GM23338 (cell line): Measurements from ENCODE around the gene TCF7L2. TPM values are rescaled to one million over a fixed set of nuclear protein-coding genes. Genes with fewer than 3 reads are reported as not detected.

ENCODE experiments used
- ATAC-seq: fragments of 200-7000 bp; cut with Tn5 transposase; 3 replicates; pipeline ENCODE4 v1.9.1; 2020
- DNase-seq: peaks from one replicate; pipeline ENCODE4 v3.0.0-alpha.2; 2015; ENCODE audit warnings: low spot score
- H2AFZ ChIP-seq: fragments of 200-600 bp; sonication (generic); 2 replicates; pipeline ENCODE4 v1.8.0; 2016; ENCODE audit warnings: antibody characterized with exemption, mild to moderate bottlenecking, moderate library complexity
- H3F3A ChIP-seq: fragments of 200-600 bp; sonication (generic); replicated peaks from 2 replicates; pipeline ENCODE4 v1.8.0; 2017; ENCODE audit warnings: antibody characterized with exemption, mixed run types, low read depth
- H3K27ac ChIP-seq: fragments of 200-600 bp; sonication (generic); 2 replicates; pipeline ENCODE4 v1.6.1; 2016; ENCODE audit warnings: low read depth
- H3K27me3 ChIP-seq: fragments of 200-600 bp; sonication (generic); 2 replicates; pipeline ENCODE4 v1.8.0; 2016; ENCODE audit warnings: mild to moderate bottlenecking, mixed run types, moderate library complexity; ENCODE audit not compliant: insufficient read depth
- H3K36me3 ChIP-seq: fragments of 200-600 bp; sonication (generic); 2 replicates; pipeline ENCODE4 v1.8.0; 2016; ENCODE audit warnings: mild to moderate bottlenecking; ENCODE audit not compliant: insufficient read depth
- H3K4me1 ChIP-seq: fragments of 200-600 bp; sonication (generic); 2 replicates; pipeline ENCODE4 v1.8.0; 2016; ENCODE audit warnings: mild to moderate bottlenecking, moderate library complexity; ENCODE audit not compliant: insufficient read depth
- H3K4me2 ChIP-seq: fragments of 200-600 bp; sonication (generic); 2 replicates; pipeline ENCODE4 v1.7.1; 2017; ENCODE audit warnings: mixed run types
- H3K4me3 ChIP-seq: fragments of 200-600 bp; sonication (generic); 2 replicates; pipeline ENCODE4 v1.6.1; 2016; ENCODE audit warnings: mixed run types
- H3K79me2 ChIP-seq: fragments of 200-600 bp; sonication (generic); replicated peaks from 2 replicates; pipeline ENCODE4 v1.8.0; 2017; ENCODE audit warnings: mild to moderate bottlenecking; ENCODE audit not compliant: insufficient read depth
- H3K9me2 ChIP-seq: fragments of 200-600 bp; sonication (generic); 2 replicates; pipeline ENCODE4 v1.8.0; 2017; ENCODE audit not compliant: insufficient read depth
- H4K20me1 ChIP-seq: fragments of 200-600 bp; sonication (generic); replicated peaks from 2 replicates; pipeline ENCODE4 v1.8.0; 2017; ENCODE audit warnings: mild to moderate bottlenecking; ENCODE audit not compliant: insufficient read depth
- H3K27ac Mint-ChIP-seq: 2 replicates; pipeline ENCODE4 v1.8.0; 2020; ENCODE audit warnings: inconsistent platforms, mild to moderate bottlenecking, moderate library complexity, mixed read lengths
- H3K27me3 Mint-ChIP-seq: 3 replicates; pipeline ENCODE4 v1.8.0; 2022; ENCODE audit warnings: low read depth, mild to moderate bottlenecking, moderate library complexity, mixed read lengths, inconsistent platforms; ENCODE audit not compliant: insufficient read depth, poor library complexity
- H3K36me3 Mint-ChIP-seq: 3 replicates; pipeline ENCODE4 v1.8.0; 2021; ENCODE audit warnings: low read depth, mild to moderate bottlenecking, inconsistent platforms, moderate library complexity, mixed read lengths
- H3K4me1 Mint-ChIP-seq: 3 replicates; pipeline ENCODE4 v1.8.0; 2020; ENCODE audit warnings: mild to moderate bottlenecking, inconsistent platforms, mixed read lengths
- H3K4me3 Mint-ChIP-seq: 3 replicates; pipeline ENCODE4 v1.8.0; 2021; ENCODE audit warnings: moderate library complexity, mild to moderate bottlenecking, inconsistent platforms, mixed read lengths
- H3K9me3 Mint-ChIP-seq: 3 replicates; pipeline ENCODE4 v1.8.0; 2020; ENCODE audit warnings: moderate library complexity, mild to moderate bottlenecking, inconsistent platforms, mixed read lengths
- CTCF ChIP-seq, 2 experiments: fragments of 200-600 bp in 1 of 2; sonication (generic) in 1 of 2; conservative IDR thresholded peaks; 2 replicates each; pipeline versions ENCODE4 v1.5.1 to v1.6.1; 2016 to 2017; ENCODE audit warnings: antibody characterized with exemption in 2 of 2, low read depth in 2 of 2, mild to moderate bottlenecking in 2 of 2, moderate library complexity in 1 of 2
- JUNB ChIP-seq: IDR thresholded peaks from one replicate; pipeline ENCODE4 v1.6.1; 2016; ENCODE audit warnings: antibody characterized with exemption; ENCODE audit not compliant: unreplicated experiment
- REST ChIP-seq: IDR thresholded peaks from one replicate; pipeline ENCODE4 v1.6.1; 2018; ENCODE audit warnings: antibody characterized with exemption; ENCODE audit not compliant: unreplicated experiment
- STAT1 ChIP-seq: IDR thresholded peaks from one replicate; pipeline ENCODE4 v1.6.1; 2016; ENCODE audit warnings: antibody characterized with exemption; ENCODE audit not compliant: unreplicated experiment
- ZNF331 ChIP-seq: fragments of 250-450 bp; sonication (Bioruptor Pico); IDR thresholded peaks from 2 replicates; pipeline ENCODE4 v1.5.0; 2020; ENCODE audit warnings: low read depth, mild to moderate bottlenecking, moderate library complexity
- ZNF462 ChIP-seq: fragments of 250-450 bp; sonication (Bioruptor Pico); IDR thresholded peaks from 2 replicates; pipeline ENCODE4 v1.5.0; 2020; ENCODE audit warnings: mild to moderate bottlenecking, moderate library complexity
- polyA plus RNA-seq: library from polyadenylated mRNA; unstranded; fragments of >200 nt; fragmentation: Nextera tagmentation; extraction: Ambion mirVana; gene quantifications from 2 replicates; pipeline ENCODE4 v1.2.1, GENCODE V29; 2016
- total RNA-seq: library from RNA; depleted of rRNA; stranded (reverse); fragments of >200 nt; shearing (Covaris generic); gene quantifications from 2 replicates; pipeline ENCODE4 v1.2.3, GENCODE V29; 2014

Gene TCF7L2
- total and polyA plus RNA-seq, 2 experiments from 2014 or later = 32.2 to 80.8 TPM

GRCh38 chr10:113078282-113078907 is 128.3 kb downstream of the TCF7L2 start (continued):
- no peak for TF ChIP-seq STAT1
- TF ChIP-seq ZNF331 (CRISPR knock-in tag) = no peak
- TF ChIP-seq CTCF (conservative IDR thresholded peaks at IDR 0.05; ENCODE audit: low read depth in 2 of 2) = no peak
- TF ChIP-seq REST = no peak

GRCh38 chr10:113080061-113080924 is 130.2 kb downstream of the TCF7L2 start:
- Histone ChIP-seq H3K4me2 (peak overlapping the region; percentile 37), H2AFZ (no peak overlapping the region), H3K36me3 (no peaks in the 10 kb centered on the region), H3K79me2 (peaks cover 96% of the 10 kb centered on the region), H4K20me1 (peaks cover 39% of the 10 kb centered on the region), H3K4me1 (peaks cover 63% of the 10 kb centered on the region), H3F3A (peaks cover 7% of the 10 kb centered on the region; the same call in 1 of the 2 replicates), H3K4me3 (0 out of 2 replicates have a peak overlapping the region, but pooled peaks have one; percentile 3), H3K9me2 (no peaks in the 10 kb centered on the region), H3K27me3 (no peaks in the 10 kb centered on the region), H3K27ac (peak overlapping the region; percentile 82)
- Mint-ChIP-seq H3K27ac (peak overlapping the region; percentile 84), H3K36me3 (peaks cover 12% of the 10 kb centered on the region), H3K4me1 (peaks cover 76% of the 10 kb centered on the region), H3K27me3 (peaks cover 13% of the 10 kb centered on the region), H3K4me3 (no peak overlapping the region; the same call in 1 of the 3 replicates), H3K9me3 (no peaks in the 10 kb centered on the region)
- no peak for DNase-seq
- ATAC-seq = peak; percentile 27
- TF ChIP-seq REST = no peak
- TF ChIP-seq ZNF462 = no peak
- no peak for TF ChIP-seq JUNB
- TF ChIP-seq ZNF331 (CRISPR knock-in tag) = no peak
